Stomach (tissue), 9 donors: Measurements from ENCODE around the gene C5orf58. TPM values are rescaled to one million over a fixed set of nuclear protein-coding genes. Genes with fewer than 3 reads are reported as not detected.

ENCODE experiments used
- DNase-seq, 2 donors: peaks; one replicate each; pipeline versions ENCODE4 v3.0.0 to v3.0.0-alpha.2; 2013 to 2019
- H3K27ac ChIP-seq, 5 donors: fragments of 200-600 bp in 4 of 5; sonication (generic) in 4 of 5; one replicate each; pipeline ENCODE4 v1.5.1; 2013 to 2019; ENCODE audit warnings: mild to moderate bottlenecking in 1 of 5, moderate library complexity in 1 of 5
- H3K27me3 ChIP-seq, 3 donors: fragments of 200-600 bp; sonication (generic); one replicate each; pipeline ENCODE4 v1.5.1; 2017 to 2019; ENCODE audit warnings: mixed run types in 1 of 3
- H3K36me3 ChIP-seq, 4 donors: fragments of 200-600 bp; sonication (generic); 1 replicate in 3 of 4; 2 replicates in 1 of 4; pipeline ENCODE4 v1.5.1; 2016 to 2019
- H3K4me1 ChIP-seq, 4 donors: fragments of 200-600 bp; sonication (generic); one replicate each; pipeline ENCODE4 v1.5.1; 2016 to 2019
- H3K4me3 ChIP-seq, 4 donors: fragments of 200-600 bp; sonication (generic) in 3 of 4; one replicate each; pipeline ENCODE4 v1.5.1; 2016 to 2019; ENCODE audit warnings: mild to moderate bottlenecking in 1 of 4
- H3K9me3 ChIP-seq, 4 donors: fragments of 200-600 bp; sonication (generic); one replicate each; pipeline ENCODE4 v1.5.1; 2016 to 2019
- EP300 ChIP-seq: sonication (generic); formaldehyde crosslinking; IDR thresholded peaks from one replicate; pipeline ENCODE4 v1.6.1; 2017; ENCODE audit warnings: antibody characterized with exemption
- POLR2A ChIP-seq, 4 donors: fragments of 450-650 bp; IDR thresholded peaks; one replicate each; pipeline ENCODE4 v1.6.1; 2016; ENCODE audit warnings: antibody characterized with exemption in 4 of 4, control low read depth in 2 of 4, mild to moderate bottlenecking in 1 of 4, moderate library complexity in 1 of 4
- POLR2AphosphoS5 ChIP-seq, 3 donors: sonication (generic); formaldehyde crosslinking; IDR thresholded peaks; one replicate each; pipeline ENCODE4 v1.6.1; 2016; ENCODE audit warnings: antibody characterized with exemption in 3 of 3
- WGBS, 5 donors: extraction: QIAGEN DNeasy Blood & Tissue Kit in 3 of 5; methylation state at CpG; one replicate each; pipeline versions ENCODE4 v1.1.5 to v1.1.7; 2013 to 2018; 5-methylcytosine and 5-hydroxymethylcytosine counted together
- intact Hi-C: fragments of 100-400 bp; cut with DNase I; formaldehyde crosslinking; loops from one replicate; pipeline ENCODE4 v1.15.1; 2023; ENCODE audit warnings: low total_unique reads
- polyA plus RNA-seq, 3 donors: library from polyadenylated mRNA; stranded (reverse); fragments of 200-250 nt; gene quantifications; one replicate each; pipeline ENCODE4 v1.2.3, GENCODE V29; 2013
- total RNA-seq, 5 donors: library from RNA; depleted of rRNA; stranded (reverse); fragments of >200 nt; gene quantifications; one replicate each; pipeline versions ENCODE4 v1.1.0 to v1.2.3, GENCODE V29; 2014 to 2016
- TF ChIP-seq, protein P1 (sequence below), 7 experiments: fragments of 450-650 bp in 4 of 7; fragments of 200-600 bp in 3 of 7; sonication (generic) in 3 of 7; IDR thresholded peaks; one replicate each; pipeline ENCODE4 v1.5.1; 2016 to 2019; ENCODE audit warnings: antibody characterized with exemption in 7 of 7, control low read depth in 2 of 7, mild to moderate bottlenecking in 1 of 7
- donor health status: healthy with polysubstance abuse.
- donor health status: Bipolar disorder and iron deficiency.
- donor health status: healthy.

C5orf58 gene
- total and polyA plus RNA-seq, 8 donors: 0.43 to 4.6 TPM; not detected in 6

DNA sequence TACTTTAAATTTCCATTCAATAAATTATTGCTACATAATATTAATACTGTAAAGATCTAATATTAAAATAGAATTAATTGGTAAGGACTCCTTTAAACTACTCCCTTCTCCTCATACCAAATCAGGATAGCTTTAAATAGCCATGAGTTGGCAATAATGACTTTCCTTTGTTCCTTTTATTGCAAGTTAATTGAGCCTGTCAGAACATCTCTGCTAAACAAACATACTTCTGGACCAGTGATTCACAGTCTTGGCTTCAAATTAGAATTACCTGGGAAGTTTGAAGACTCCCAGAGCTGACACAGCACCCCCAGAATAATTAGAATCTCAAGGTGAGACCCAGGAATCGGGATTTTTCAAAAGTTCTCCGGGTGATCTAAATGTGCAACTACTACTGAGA is 18.7 kb downstream of the C5orf58 start:
- intact Hi-C loops: no loop called here
- no peak overlapping the region for H3K4me3 ChIP-seq
- no peaks in the 10 kb centered on the region for H3K27me3 ChIP-seq
- no peak for DNase-seq
- peaks cover 0 to 19% (median 0%) of the 10 kb centered on the region in 4 donors for H3K4me1 ChIP-seq
- H3K9me3 ChIP-seq: no peaks in the 10 kb centered on the region
- WGBS, 5 donors: 73 to 90% (median 86%) methylated on average over 2 of the region's 2 CpGs
- H3K27ac ChIP-seq: no peak overlapping the region
- TF ChIP-seq, protein P1, sequence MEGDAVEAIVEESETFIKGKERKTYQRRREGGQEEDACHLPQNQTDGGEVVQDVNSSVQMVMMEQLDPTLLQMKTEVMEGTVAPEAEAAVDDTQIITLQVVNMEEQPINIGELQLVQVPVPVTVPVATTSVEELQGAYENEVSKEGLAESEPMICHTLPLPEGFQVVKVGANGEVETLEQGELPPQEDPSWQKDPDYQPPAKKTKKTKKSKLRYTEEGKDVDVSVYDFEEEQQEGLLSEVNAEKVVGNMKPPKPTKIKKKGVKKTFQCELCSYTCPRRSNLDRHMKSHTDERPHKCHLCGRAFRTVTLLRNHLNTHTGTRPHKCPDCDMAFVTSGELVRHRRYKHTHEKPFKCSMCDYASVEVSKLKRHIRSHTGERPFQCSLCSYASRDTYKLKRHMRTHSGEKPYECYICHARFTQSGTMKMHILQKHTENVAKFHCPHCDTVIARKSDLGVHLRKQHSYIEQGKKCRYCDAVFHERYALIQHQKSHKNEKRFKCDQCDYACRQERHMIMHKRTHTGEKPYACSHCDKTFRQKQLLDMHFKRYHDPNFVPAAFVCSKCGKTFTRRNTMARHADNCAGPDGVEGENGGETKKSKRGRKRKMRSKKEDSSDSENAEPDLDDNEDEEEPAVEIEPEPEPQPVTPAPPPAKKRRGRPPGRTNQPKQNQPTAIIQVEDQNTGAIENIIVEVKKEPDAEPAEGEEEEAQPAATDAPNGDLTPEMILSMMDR (IDR thresholded peaks at IDR 0.05): no peak
- no peak for TF ChIP-seq POLR2A (IDR thresholded peaks at IDR 0.05)
- no peak for TF ChIP-seq EP300
- no peak for TF ChIP-seq POLR2AphosphoS5 (IDR thresholded peaks at IDR 0.05)
- peaks cover 0 to 78% (median 41%) of the 10 kb centered on the region in 4 donors for H3K36me3 ChIP-seq

- intact Hi-C loops: no loop called here
- WGBS, 5 donors: 55 to 77% (median 63%) methylated on average over 3 of the region's 3 CpGs
- H3K36me3 ChIP-seq: peaks cover 0 to 80% (median 44%) of the 10 kb centered on the region in 4 donors
Observed at GRCh38 chr5:170252109-170252508, 19.3 kb downstream of the C5orf58 start.

DNA sequence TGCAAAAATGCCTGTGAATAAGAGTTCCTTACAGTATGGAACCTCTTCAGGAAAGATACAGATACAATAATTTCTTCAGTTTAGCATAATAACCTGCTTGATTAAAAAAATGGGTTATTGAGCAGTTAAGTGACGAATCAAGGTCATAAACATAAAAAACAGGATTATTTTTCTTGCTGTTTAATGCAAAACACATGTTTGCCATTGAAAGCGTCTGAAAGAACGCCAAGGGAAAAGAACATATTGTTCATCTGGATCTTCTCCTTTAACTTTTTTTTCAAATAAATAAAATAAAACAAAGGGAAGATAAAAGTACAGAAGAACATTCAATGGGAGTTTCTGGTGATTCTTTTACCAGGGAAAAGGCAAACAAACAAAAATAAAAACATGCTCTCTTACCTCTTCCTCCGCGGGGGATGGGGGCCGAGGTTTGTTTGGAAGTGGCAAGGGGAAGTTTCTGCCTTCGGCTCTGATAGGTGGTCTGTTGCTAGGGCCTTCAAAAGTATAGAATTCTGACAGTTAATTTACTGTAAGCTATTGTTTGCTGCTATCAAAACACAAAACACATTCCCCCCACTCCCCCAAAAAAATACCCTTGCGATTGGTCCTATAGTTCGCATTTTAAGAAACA is 20.1 kb downstream of the C5orf58 start:
- Histone ChIP-seq H3K36me3 (peaks cover 0 to 82% (median 48%) of the 10 kb centered on the region in 4 donors), H3K27me3 (no peaks in the 10 kb centered on the region), H3K27ac (no peak overlapping the region), H3K9me3 (no peaks in the 10 kb centered on the region), H3K4me1 (peaks cover 0 to 19% (median 0%) of the 10 kb centered on the region in 4 donors), H3K4me3 (no peak overlapping the region)
- intact Hi-C loops: no loop called here
- DNase-seq: no peak
- TF ChIP-seq, protein P1 (IDR thresholded peaks at IDR 0.05): no peak
- TF ChIP-seq EP300 (no peak), POLR2AphosphoS5 (IDR thresholded peaks at IDR 0.05) (no peak), POLR2A (IDR thresholded peaks at IDR 0.05) (no peak)
- WGBS, 5 donors: 59 to 73% (median 64%) methylated on average over 9 of the region's 9 CpGs

More at GRCh38 chr5:170252109-170252508, 19.3 kb downstream of the C5orf58 start:
- Histone ChIP-seq H3K27ac (no peak overlapping the region), H3K27me3 (no peaks in the 10 kb centered on the region), H3K4me3 (no peak overlapping the region), H3K4me1 (peaks cover 0 to 19% (median 0%) of the 10 kb centered on the region in 4 donors), H3K9me3 (no peaks in the 10 kb centered on the region)
- DNase-seq: no peak
- TF ChIP-seq POLR2AphosphoS5 (IDR thresholded peaks at IDR 0.05) (no peak), EP300 (no peak), POLR2A (IDR thresholded peaks at IDR 0.05) (no peak)
- TF ChIP-seq, protein P1 (IDR thresholded peaks at IDR 0.05): no peak

GRCh38 chr5:170254056-170254455 is 21.3 kb downstream of the C5orf58 start:
- H3K9me3 ChIP-seq: no peaks in the 10 kb centered on the region
- peak in 1 of 2 donors; percentile 48 for DNase-seq
- 22 to 50% (median 48%) methylated on average over 8 of the region's 8 CpGs for WGBS, 5 donors
- H3K4me3 ChIP-seq: no peak overlapping the region
- H3K36me3 ChIP-seq: peaks cover 0 to 81% (median 42%) of the 10 kb centered on the region in 4 donors
- H3K27me3 ChIP-seq: no peaks in the 10 kb centered on the region
- no peak overlapping the region for H3K27ac ChIP-seq
- peak in 1 of 3 donors; percentile 60 for TF ChIP-seq POLR2AphosphoS5 (IDR thresholded peaks at IDR 0.05)
- TF ChIP-seq, protein P1 (IDR thresholded peaks at IDR 0.05): no peak
- H3K4me1 ChIP-seq: peaks cover 0 to 19% (median 0%) of the 10 kb centered on the region in 4 donors
- intact Hi-C loops: no loop called here
